PFSK-1 (cell line): ENCODE measurements around the gene SEMA6A.

ENCODE experiments used
- FOXP2 ChIP-seq: optimal IDR thresholded peaks from 2 replicates; pipeline ENCODE3; 2011; ENCODE audit warnings: borderline replicate concordance, control low read depth, inconsistent platforms; ENCODE audit not compliant: insufficient read depth; ENCODE audit errors: extremely low read length, extremely low read depth
- POLR2AphosphoS5 ChIP-seq: IDR thresholded peaks from 2 replicates; pipeline ENCODE4 v1.6.1; 2012; ENCODE audit warnings: low read depth, mild to moderate bottlenecking, control low read depth, low read length, moderate library complexity
- REST ChIP-seq, 2 experiments: IDR thresholded peaks; 2 replicates each; pipeline versions ENCODE4 v1.6.1 to v1.8.0; 2011 to 2012; ENCODE audit warnings: low read depth in 2 of 2, low read length in 2 of 2, control low read depth in 1 of 2, inconsistent platforms in 1 of 2, mild to moderate bottlenecking in 1 of 2, moderate library complexity in 1 of 2; ENCODE audit not compliant: insufficient read depth in 1 of 2
- SIN3A ChIP-seq: IDR thresholded peaks from 2 replicates; pipeline ENCODE4 v1.6.1; 2012; ENCODE audit warnings: mild to moderate bottlenecking, low read length, moderate library complexity, borderline replicate concordance; ENCODE audit not compliant: insufficient read depth
- TAF1 ChIP-seq: IDR thresholded peaks from 2 replicates; pipeline ENCODE4 v1.6.1; 2012; ENCODE audit warnings: low read length, control low read depth, borderline replicate concordance; ENCODE audit not compliant: insufficient read depth

SEMA6A gene

GRCh38 chr5:116524966-116525365 is 49.7 kb downstream of the SEMA6A start:
- TF ChIP-seq FOXP2 (no peak), POLR2AphosphoS5 (no peak), REST (IDR thresholded peaks at IDR 0.05; ENCODE audit: insufficient read depth in 1 of 2, low read depth in 2 of 2, low read length in 2 of 2) (no peak), TAF1 (no peak), SIN3A (no peak)

GRCh38 chr5:116524051-116524904 is 50.3 kb downstream of the SEMA6A start:
- TF ChIP-seq POLR2AphosphoS5 (no peak), TAF1 (no peak), REST (IDR thresholded peaks at IDR 0.05; ENCODE audit: insufficient read depth in 1 of 2, low read depth in 2 of 2, low read length in 2 of 2) (no peak), FOXP2 (no peak), SIN3A (no peak)

- TF ChIP-seq REST (IDR thresholded peaks at IDR 0.05; ENCODE audit: insufficient read depth in 1 of 2, low read depth in 2 of 2, low read length in 2 of 2), result no peak
- no peak for TF ChIP-seq FOXP2
- TF ChIP-seq TAF1, result no peak
- no peak for TF ChIP-seq SIN3A
- no peak for TF ChIP-seq POLR2AphosphoS5
Observed at GRCh38 chr5:116522356-116523136, 52.1 kb downstream of the SEMA6A start.

- TF ChIP-seq FOXP2 (no peak), REST (IDR thresholded peaks at IDR 0.05; ENCODE audit: insufficient read depth in 1 of 2, low read depth in 2 of 2, low read length in 2 of 2) (no peak), TAF1 (no peak), POLR2AphosphoS5 (no peak), SIN3A (no peak)
Observed at GRCh38 chr5:116521173-116521872, 53.3 kb downstream of the SEMA6A start.
